HS-27A (cell line): ENCODE results near the gene KIAA1614.

Experiments
- DNase-seq: peaks from one replicate; pipeline ENCODE4 v3.0.0-alpha.2; 2012; ENCODE audit warnings: low read depth, missing footprints

The KIAA1614 gene, protein sequence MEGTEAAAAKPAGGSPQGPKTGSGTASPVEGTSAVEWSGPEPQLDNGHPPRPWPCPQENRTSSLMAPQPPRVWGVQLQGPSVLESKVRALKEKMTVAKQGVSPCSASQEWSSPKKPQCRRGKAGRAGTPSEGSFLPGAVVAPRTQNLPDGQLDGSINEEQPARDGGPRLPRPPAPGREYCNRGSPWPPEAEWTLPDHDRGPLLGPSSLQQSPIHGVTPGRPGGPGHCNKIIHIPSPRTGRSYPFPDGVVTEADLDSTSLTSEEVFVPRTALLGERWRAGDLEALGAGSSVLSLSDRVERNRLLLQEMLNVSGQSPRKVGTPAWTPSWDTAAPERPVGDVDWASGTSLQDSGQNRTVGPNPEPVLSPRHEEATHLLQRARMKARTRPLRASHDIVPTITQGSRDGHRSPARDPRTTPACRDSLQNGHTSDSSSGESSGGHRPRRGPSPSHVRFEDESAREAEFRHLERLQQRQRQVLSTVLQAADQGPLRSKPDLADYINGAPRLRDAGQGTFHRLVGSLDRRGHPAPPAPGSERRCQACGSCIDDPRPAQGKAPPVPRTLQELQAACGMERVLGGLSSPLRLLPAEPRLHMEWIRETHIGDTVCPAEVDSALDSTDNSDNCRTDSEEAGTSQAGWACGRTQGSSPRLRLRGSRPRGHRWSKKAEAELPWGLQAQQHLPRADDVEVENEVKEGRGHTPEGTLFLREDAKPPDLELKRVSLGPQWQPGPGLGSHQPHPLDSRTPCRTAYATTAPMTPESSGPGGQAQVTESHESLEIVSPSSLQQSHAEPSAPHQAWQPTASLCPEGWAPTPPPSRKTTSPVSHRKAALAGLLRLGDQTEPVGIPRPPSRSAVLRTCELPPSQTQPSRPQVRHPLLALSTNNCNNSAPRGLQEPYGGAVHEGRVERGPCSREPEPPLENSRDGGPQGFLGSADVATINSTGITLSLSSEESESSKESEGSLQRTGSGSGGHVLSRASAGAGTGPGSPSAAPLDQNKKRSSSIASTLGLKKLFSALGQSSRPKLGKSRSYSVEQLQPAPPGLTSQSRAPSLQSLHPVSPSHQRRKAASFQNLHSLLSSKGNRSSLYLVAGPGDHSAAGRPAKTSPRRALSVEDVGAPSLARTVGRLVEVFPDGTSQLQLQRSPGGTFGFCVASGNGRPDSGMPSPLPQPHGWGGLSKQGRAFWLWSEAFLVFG

GRCh38 chr1:180912801-180913565 lies at the start of gene KIAA1614:
Gene KIAA1614, plus strand, starts transcription at chr1:180912897. Its CDS starts 347 bp downstream, at chr1:180913244.
- DNase-seq, result peak; percentile 29

DNA sequence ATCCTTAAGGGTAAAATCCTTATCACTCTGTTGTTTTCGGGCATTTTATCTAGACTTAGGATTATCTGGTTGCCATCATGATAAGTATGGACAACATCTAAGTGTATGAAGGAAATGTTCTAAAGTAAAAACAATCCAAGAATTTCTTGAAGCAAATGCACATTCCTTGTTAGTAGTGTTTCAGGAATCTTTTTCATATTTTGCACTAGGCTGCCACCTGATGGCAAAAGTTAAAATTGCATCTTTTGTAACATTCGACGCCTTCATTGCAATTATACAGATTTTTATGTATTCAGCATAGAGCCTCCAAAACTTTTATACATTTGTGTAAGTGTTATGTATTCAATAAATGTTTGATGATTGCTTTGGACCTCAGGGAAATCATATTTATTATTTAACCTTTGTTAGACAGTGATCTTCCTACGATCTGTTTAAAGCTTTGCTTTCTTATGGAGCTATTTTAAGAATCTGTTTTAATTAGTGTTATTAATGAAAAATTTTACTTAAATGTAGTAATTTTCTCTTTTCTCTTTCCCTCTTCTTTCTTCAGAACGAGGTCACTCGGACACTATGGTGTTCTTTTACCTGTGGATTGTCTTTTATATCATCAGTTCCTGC lies 49.4 kb upstream of the KIAA1614 start:
- peak; percentile 43 for DNase-seq

DNA sequence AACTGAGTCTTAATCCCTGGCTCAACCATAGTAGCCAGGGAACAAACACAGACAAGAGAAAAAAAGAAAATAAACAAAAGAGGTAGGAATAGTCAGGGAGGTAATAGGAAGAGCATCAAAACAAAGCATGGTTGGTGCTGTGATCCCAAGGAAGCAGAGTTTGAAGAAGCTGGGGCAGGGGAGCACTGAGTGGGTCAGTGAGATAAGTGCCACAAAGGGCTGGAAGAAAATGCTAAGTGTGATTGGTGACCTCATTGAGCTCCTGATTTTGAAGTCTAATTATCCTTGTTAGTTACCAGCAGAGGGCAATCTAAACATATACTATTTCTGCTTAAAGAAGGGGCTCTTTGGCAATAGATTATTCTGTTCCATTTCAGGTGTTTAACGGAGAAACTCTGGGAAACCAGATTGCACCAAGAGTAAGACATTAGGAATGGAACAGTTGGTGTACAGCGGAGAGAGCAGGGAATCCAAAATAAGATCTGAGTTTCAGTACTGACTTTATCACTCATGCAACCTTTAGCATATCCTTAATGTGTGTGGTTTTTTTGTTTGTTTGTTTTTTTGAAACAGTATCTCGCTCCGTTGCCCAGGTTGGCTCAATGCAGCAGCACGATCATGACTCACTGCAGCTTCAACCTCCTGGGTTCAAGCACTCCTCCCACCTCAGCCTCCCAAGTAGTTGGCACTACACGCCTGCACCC lies 30.7 kb upstream of the KIAA1614 start:
- DNase-seq, result no peak

DNA sequence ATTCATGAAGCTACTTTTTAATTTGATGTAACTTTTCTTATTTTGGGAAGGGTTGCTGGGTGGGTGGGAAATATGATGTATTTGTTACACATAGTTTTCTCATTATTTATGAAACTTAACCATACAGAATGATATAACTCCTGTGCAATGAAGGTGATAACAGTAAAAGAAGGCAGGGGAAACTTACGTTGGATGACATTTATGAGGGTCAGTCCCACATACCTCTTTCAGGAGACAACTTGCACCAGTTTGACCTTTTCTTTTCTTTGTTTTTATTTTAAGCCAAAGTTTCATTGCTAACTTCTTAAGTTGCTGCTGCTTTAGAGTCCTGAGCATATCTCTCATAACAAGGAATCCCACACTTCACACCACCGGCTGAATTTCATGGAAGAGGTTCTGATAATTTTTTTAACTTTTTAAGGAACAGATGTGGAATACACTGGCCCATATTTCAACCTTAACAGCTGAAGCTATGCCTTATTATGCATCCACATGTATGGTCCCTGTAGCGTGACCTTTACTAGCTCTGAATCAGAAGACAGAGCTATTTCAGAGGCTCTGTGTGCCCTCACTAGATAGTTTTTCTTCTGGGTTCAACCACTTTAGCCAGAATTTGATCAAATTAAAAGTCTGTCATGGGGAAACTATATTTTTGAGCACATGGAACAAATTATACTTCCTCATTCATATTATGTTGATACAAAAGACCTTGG lies 28.0 kb upstream of the KIAA1614 start:
- no peak for DNase-seq

GRCh38 chr1:180886338-180886737 lies 26.4 kb upstream of the KIAA1614 start:
- no peak for DNase-seq

GRCh38 chr1:180887841-180888240 lies 24.9 kb upstream of the KIAA1614 start:
- DNase-seq, result no peak

DNA sequence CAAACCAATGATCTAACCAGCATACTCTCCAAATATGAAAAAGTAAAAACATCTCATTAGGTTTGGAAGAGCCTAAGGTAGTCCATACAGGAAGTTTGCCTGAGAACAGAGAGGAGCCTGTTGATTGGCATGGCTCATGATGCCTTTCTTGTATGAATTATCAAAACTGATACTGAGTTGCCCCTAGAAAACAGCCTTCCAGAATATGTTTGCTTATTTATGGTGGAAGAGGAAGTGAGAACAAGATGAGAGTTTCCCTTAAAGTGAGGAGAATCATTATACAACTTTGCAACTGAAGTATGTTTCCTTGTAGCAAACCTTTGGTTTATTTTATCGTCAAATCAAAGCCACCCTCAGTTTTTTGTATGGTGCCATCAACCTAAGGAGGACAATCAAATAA lies 23.8 kb upstream of the KIAA1614 start:
- DNase-seq, result no peak

GRCh38 chr1:180889325-180889724 lies 23.4 kb upstream of the KIAA1614 start:
- DNase-seq, result no peak

DNA sequence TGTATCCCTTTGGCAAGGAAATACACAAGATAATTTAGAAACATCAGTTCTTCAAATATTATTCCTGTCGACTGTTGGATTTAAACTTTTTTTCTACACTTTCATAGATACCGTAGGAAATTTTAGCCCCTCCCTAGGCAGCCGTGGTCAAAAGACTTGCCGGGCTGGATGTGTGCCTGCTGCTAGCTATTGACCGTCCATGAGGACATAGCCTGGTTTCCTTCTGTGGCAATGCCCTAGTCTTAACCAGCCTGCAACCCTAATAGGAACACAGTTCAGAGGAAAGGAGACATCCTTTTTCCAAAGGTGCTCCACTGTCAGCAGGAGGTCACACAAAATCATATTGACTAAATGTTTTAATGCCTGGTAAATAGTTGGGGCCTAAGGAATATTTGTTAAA lies 20.4 kb upstream of the KIAA1614 start:
- DNase-seq, result no peak

DNA sequence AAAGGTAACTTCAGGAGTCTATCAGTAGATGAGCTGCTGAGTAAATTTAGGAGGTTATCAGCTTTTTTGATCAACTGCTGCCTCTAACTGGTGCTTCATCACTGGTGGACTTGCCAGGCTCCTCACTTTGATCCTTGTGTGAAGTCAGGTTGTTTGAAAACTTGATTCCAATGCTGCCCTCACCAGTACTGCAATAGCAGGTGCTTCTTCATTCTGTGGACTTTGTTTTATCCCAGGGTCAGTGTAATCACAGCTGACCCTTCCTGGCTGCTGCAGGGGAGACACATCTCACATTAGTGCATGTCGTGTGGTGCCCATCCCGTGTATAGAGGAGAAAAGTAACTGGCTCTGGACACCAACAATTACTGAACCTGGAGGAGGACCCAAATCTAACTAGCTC lies 20.0 kb upstream of the KIAA1614 start:
- DNase-seq, result no peak

DNA sequence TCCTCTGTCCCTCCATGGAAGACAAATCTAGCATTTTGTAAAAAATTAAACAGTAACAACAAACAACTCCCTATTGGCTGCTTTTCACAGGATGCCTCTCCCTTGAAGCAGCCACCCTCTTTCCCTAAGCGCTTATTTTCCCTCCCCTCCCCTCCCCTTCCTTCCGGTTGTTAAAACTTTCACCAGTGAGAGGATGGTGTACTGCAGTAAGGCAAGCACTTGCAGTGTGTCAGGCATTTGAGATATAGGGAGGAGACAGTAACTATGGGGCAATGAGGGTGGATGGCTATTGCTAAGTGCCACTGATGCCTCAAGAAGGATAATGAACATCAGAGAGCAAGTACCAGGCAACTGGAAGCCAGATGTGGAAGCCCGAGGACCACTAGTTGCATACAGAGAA lies 19.1 kb upstream of the KIAA1614 start:
- no peak for DNase-seq

GRCh38 chr1:180896161-180896560 lies 16.5 kb upstream of the KIAA1614 start:
- DNase-seq, result no peak

- DNase-seq, result no peak
Observed at GRCh38 chr1:180898441-180899219, 14.1 kb upstream of the KIAA1614 start.

DNA sequence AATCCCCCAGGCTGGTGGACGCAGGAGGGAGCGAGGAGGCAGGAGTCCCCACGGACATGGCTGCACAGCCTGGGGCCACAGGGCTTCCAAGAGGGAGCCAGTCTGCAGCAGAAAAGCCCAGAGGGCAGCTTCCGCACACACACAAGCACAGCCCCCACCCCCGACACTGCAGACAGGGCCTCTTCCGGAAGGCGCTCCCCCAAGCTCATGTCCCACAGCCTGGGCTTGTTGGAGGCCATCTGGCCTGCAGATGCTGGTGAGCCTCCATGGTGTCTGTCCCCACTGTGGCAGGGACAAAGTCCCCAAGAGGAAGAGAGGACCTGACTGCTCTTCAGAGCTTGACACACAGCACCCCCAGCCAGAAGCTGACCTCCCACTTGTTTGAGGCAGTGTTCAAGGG lies 13.4 kb upstream of the KIAA1614 start:
- DNase-seq, result no peak

DNA sequence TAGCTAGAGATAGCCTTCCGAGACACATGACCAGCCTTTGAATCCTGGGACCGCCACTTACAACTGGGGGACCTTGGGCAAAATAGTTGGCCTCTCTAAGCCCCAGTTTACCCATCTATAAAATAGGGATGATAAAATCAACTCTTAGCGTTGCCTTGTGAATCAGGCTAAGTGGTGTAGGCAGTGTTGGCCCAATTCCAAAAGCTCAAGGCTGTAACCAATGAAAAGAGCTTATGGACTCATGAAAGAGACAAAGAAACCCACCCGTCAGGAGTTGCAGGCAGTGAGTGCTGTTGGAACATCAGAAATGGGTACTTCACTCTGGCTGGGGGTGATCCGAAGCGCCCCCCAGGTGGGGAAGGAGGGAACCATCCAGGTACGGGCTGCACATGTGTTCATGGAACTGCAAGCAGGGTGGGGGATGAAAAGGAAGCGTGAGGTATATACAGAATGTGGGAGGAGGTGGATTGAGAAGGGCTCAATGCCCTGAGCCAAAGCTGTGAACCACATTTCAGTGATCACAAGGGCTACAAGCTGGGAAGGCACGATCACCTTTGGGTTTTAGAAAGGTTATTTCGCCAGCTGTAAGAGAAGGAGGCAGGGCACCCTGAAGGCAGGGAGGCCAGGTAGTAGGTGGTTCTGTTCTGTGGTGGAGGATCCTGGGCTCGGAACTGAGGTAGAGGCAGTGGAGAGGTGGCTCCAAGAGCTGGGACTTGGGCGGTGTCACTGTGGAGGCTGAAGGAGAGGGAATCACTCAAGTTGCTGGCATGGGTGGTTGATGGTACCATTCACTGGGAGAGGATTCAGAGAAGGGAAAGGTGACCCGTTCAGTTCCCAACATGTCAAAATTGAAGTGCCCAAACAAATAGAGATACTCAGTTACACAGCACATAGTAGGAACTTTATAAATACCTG lies 11.4 kb upstream of the KIAA1614 start:
- DNase-seq, result no peak

- DNase-seq, result no peak
Observed at GRCh38 chr1:180902541-180902940, 10.2 kb upstream of the KIAA1614 start.

GRCh38 chr1:180905927-180906326 lies 6.8 kb upstream of the KIAA1614 start:
- no peak for DNase-seq

DNA sequence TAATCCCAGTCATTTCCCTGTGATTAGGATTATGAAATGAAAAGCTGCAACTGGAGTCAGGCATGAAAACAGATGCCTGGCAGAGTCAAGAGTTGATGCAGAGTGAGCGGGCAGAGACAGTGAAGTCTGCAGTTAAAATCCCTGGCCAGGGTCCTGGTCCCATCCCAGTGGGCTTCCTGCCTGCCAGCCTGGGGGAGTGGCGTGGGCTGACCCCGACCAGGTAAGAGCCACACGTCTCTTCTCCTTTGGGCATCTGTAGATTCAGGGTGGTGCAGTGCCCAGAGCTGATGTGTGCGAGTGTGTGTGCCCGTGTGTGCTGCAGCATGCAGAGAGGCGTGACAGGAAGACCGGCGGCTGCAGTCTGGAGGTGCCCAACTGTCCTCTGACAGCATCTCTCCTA lies 6.2 kb upstream of the KIAA1614 start:
- DNase-seq, result no peak
